ENCODE results near the gene SH3RF3. TPM values are rescaled to one million over a fixed set of nuclear protein-coding genes. Genes with fewer than 3 reads are reported as not detected.

Gene SH3RF3
- total RNA-seq, 1 donor from 2014 or later = 12.3 TPM

DNA sequence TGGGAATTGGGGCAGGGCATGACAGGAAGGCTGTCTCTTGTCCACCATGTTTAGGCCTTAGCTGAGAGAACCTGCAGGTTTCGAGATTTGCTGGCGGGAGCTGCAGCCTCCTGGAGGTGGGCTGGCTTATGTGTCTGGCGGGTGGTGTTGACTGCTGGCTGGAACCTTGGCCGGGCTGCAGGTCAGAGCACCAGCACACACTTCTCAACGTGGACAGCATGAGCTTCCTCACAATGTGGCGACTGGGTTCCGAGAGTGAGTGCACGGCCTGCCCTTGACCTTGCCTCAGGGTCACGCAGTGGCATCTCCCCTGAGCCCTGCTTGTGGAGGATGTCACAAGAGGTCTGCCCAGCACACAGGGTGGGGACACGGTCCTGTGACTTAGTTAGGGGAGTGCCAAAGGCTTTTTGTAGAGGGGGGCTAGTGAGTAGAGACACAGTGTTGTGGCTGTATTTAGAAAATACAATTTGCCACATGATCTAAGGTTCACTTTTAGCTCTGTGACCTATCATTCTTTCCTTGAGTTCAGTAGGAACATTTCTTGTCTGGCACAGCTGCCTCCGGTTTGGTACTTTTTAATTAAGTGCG is 350.0 kb downstream of the SH3RF3 start:
- no peak for DNase-seq

DNA sequence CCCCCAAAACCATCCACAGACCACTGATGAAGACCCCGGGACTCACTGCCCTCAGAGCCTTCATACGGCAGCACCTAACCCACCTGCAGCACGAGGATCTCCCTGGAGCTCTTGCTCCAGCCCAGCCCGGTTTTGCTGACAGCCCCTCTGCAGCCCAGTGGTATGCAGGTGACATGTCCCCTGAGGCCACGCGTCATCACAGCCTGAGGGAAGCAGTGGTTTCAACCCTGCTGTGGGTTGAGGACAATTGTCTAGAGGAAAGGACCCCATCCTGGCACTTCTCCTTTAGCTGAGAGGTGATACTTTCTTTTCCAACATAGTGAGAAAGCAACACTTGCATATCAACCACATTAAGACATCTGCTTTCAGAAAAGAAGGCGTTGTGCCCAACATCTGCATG is 350.8 kb downstream of the SH3RF3 start:
- no peak for DNase-seq

DNA sequence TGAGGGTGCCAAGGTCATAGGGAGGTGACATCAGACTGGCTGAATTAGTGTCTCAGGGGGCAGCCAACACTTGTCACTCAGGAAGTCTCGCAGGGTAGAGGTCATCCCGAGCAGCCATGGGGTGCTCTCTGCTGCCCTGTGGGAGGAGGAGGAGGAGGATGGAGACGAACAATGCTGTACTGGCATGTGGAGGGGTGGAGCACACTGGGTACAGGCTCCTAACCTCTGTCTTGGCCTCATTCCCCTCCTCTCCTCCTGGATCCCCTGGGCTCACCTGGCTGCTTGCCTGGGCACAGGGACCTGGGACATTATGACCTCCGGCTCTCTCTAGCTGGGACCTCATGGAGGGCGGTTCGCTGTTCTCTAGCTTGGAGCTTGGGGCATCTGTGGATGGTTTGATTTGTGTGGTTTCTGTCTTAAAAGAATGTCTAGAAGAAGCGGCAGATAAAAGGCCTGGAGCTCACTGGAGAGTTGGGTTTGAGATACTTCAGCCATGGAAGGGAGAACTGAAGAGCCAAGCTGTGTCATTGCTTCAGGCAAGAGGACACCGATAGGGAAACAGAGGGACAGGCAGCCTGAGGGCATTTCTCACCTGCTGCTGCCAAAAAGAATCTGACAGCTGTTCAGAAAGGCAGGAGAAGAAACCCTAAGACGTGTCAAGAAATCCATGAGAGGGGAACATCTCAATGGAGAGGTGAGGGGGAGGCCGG is 351.6 kb downstream of the SH3RF3 start:
- DNase-seq = no peak

DNA sequence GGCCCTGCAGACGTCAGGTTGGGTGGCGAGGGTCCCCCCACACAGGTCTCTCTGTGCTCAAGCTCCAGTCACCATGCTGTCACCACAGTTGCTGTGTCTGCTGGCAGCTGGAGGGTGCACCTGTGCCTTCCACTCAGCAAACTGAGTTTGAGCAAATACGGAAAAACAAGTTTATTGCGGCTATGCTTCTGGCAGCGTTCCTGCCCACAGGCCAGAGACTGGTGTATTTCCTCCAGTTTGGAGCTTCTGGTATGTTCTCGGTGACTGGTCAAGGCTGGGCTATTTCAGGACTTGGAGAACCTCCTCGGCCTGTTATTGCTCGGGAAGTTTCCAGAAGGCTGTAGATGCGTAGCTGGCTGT is 352.2 kb downstream of the SH3RF3 start:
- DNase-seq = no peak

DNA sequence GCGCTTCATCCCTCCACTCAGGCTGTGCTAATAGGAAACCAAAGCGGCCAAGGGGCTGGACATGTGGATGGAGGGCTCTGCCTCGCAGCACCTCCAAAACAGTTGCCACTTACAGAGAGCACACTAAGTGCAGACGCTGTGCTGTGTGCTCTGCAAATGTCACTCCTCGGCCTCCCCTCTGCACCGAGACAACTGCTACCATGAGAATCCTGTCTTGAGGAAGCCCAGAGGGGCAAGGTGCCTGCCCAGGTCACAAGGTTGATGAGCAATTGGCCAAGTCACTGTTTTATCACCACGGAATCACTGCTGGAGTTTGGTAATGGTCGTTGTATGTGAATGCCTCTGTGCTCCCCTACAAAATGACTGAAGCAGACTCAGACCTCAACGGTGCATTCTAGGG is 352.6 kb downstream of the SH3RF3 start:
- no peak for DNase-seq

DNA sequence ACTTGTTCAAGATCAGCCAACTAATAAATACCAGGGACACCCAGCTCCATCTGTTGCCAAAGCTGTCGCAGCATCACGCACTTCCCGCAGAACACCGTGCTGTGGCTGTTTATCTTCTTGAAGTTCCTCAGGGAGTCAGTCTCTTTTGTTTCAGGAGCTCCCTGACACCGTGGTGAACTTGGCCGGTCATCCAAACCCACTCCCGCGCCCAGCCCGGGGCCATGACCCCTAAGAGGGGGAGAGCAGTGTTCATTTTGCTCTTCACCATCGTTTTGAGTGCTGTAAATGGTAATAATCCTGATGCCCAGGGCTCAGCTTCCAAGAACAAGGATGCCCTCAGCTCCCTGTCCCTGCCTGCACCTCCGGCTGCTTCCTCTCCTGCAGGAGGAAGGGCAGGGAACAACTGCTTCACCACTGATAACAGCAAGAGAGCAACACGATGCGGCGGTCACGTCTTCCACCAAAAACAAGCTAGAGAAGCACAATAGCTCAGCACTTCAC is 353.4 kb downstream of the SH3RF3 start:
- no peak for DNase-seq

DNA sequence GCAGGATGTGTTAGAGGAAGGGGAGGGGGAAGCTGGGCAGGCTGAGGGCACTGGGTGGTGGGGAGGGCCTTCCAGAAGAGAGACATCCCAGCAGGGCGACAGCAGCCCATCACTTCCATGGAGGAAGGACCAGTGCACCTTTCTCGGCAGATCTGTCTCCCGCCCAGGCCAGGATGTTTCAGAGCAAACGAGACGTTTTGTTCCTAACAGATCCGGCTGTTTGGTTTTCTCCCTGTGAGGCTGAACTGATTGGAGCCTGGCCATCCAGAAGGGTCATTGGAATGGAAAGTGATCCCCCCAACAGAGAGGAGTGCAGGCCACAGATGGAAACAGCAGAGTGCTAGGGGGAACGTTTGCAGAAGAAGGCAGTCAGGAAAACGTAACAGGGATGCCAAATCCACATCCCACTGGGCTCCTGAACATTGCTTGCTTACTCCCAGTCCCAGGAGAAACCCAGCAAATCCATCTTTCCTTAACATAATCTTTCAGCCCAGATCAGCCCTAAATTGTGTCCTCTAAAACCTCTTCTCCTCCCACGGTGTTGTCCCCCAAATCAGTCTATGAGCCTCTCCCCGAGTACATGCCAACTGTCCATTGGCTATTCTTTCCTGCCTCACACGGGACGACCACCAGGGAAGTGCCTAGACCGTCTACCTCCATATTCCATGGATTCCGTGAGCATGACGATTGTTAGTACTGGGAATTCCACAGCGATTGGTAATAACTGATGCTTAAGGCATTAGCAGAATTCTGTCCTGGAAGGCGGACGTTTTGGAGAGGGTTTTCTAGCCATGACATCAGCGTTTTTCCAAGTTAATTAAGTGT is 357.9 kb downstream of the SH3RF3 start:
- no peak for DNase-seq

DNA sequence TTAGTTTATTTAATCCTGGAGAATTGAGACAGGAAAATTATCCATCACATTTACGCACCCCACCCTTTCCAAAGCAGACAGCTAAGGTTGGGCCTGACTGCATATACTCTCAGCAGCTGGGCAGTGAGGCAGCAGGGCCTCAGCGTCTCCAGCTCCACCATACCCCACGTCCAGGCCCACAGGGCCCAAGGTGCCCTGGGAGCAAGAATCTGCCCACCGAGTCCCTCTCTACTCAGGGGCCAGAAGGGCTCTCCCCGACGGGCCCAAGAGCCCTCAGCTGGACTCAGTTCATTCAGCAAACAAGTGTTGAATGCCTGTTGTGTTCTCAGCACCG is 358.5 kb downstream of the SH3RF3 start:
- no peak for DNase-seq

DNA sequence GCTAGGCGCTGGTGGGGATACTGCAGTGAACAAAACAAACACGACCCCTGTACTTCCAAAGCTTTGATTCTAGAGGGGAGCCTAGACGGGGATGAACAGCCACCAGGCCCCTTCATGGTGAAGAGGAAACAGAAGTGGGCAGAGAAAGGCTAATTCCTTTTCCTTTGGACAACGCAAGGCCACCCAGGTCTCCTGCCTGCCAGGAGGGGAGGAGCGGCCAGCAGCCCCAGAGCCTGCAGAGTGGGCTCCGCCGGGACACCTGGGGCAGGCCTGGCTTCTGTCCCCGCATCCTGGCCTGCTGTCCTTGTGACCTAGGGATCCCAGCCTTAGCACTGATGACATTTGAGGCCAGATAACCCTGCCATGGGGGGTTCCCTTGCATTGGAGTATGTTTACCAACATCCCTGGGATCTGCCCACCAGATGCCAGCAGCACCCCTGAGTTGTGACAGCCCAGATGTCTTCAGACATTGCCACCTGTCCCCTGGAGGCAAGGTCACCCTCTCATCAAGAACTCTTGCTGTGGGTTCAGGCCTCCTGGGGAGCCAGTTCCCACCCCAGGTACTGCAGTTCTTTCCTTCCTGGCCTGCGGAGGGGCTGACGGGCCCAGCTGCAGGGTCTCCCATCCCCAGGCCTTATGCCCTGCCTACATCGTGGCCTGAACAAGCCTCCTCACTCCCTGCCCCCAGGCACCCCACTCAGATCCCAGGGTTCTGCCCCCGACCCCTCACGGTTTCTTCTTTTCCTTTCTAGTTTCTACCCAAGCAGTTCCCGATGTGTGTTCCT is 359.1 kb downstream of the SH3RF3 start:
- DNase-seq = no peak

DNA sequence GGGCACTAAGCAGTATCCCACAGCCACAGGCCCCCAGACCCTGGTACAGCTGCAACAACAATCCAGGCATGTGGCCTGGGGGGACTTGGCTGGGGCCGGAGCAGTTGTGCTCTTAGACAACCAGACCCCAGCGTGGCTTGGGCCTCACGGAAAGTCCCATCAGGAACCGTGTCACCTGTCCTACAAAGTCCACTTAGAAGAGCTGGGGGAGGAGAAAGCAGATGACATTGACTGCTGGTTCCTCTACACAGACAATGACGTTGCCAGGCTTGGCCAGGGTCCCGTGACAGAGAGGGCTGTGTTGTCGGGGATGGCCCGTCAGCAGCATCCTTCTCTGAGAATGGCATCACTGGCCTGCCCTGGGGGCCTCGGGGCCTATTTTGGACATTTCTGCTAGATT is 360.3 kb downstream of the SH3RF3 start:
- DNase-seq = no peak

DNA sequence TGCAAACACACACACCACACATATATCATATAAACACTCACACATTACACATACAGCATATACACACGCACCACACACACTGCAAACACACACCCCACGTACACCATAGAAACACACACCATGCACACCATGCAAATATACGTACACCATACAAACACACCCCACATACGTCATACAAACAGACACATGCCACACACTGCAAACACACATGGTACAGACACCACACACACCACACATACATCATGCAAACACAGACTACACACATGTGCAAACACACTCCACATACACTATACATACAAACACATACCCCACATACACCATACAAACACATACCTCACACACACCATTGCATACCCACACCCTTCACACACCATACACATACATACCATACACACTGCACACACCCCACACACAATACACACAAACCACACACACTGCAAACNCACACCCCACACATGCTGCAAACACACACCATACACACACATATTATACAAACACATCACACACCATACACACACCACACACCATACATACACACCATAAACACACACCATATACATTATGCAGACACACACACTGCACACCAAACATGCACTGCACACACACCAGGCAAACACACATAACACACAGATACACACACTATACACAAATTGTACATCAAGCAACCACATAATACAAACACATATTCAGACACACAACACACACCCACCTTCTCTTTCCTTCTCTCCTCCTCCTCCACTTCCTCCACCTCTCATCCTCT is 364.4 kb downstream of the SH3RF3 start:
- no peak for DNase-seq

DNA sequence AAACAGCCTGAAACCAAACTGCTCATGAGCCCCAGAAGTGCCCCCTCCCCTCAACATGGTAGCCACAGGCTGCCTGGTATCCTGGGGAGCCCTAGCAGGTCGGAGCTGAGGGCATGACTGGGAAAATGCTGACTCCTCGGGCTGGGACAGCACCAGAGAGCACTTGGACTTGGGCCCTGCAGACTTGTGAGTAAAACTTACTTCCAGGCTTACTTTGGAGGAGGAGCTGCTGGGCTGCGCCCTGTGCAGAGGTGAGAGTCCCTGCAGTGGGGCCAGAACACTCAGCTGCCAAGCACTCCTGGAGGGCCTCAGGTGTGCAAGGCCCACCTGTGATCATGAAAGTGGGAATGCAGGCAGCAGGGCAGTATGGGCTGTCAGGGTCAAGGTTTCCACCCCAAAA is 365.3 kb downstream of the SH3RF3 start:
- no peak for DNase-seq

DNA sequence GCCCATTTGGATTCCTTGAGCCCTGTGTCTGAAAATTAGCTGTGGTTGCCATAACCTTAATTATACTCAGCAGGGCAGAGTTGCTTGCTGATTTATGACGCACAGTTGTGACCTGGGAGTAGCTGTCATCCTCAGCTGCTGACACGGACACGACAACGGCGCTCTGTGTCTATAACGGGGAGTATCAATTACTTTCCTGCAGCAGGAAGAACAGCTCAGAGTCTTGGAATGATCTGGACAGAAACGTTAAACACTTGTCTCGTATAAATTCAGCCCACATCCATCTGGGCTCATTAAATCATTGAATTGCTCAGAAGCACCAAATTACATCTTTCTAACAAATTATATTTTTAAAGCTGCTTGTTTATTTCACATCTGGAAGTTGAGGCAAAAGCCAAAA is 368.5 kb downstream of the SH3RF3 start:
- DNase-seq = no peak

DNA sequence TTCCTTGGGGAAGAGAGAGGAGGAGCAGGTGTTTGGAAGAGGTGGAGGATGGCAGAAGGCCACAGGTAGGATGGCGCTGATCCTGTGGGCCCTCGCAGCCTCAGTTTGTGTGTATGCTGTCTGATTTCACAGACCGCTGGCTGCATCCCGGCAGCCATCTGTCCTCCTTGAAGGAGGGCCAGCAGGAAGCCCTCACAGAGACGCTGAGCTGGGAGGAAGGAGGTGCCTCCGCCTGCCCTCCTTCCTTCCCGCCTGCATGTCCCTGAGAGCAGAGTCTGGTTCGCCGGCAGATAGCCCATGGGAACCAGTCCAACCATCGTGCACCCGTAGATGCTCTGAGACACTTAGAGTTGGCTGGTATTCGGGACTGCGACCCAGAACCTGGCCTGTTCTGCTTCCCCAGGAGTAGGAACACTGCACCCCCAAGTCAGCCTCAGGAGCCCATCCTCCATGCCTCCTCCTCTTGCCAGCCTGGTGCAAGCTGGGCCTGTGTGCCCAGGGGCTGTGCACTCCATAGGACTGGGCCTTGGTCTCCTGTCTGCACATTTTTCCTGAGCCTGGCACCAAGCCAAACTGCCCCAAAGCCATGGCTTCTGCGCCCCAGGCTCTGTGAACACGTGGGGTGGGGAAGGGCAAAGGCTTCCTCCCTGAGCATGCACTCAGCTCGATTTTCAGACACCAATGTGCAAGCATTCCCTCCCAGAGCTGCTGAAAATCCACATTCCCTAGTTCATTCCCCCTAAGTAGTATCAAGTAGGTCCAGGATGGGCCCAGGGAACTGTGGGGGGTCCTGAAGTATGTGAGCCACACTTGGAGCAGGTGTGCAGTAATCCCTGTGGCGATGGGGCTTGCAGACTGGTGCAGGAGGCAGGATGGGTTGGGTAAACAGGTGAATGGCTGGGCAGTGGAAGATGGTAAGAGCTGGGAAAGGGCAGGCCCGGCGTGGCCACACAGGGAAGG is 369.2 kb downstream of the SH3RF3 start:
- peak; percentile 24 for DNase-seq

DNA sequence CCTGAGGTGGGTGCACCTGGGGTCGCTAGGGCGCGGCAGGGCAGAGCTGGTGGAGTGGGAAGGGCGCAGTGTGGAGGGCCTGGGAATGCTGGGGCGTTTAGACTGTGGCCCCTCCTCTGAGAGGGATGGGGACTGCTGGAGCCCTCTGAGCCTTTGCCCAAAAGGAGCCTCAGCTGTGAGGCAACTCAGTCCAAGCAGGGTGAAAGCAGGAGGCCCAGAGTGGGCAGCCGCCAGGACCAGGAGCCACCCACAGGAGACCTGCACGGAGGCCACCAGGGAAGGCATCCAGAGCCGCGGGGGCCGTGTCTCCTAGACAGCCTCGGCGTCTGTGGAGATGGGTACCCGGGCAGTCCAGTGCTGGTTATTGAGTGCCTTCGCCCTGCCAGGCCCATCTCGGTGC is 369.9 kb downstream of the SH3RF3 start:
- DNase-seq = no peak

DNA sequence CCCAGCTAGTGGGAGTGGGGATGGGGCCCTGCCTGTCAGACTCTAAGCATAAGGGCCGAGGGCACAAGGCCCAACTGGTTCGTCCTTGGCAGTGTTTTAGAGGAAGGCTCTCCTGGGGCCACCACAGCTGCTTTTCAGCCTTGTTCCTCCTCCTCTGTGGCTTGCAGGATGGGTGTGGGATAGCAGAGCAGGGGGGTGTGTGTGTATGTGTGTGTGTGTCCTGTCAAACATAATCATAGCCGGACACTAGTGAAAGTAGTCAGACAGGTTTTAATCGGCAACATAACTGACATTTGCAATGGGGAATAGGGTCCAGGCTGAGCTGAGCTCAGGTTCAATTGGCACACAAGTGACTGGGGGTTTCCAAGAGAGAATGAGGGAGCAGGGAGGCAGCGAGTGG is 370.6 kb downstream of the SH3RF3 start:
- DNase-seq = no peak

DNA sequence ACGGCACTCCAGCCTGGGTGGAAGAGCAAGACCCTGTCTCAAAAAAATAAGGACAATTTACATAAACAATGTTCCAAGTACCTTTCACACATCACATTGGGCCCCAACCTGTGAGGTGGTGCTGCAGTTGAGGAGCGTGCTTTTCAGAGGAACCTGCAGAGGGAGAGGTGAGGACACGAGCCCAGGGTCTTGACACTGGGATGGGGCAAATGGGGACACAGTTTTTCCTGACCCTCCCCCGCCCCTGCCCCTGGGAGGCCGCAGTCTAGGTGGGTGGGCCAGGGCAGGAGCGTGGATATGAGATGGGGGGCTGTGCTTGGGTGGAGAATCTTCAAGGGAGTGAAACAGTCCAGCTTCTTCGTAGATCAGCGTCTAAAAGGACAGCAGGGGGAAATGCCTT is 371.9 kb downstream of the SH3RF3 start:
- DNase-seq = no peak

DNA sequence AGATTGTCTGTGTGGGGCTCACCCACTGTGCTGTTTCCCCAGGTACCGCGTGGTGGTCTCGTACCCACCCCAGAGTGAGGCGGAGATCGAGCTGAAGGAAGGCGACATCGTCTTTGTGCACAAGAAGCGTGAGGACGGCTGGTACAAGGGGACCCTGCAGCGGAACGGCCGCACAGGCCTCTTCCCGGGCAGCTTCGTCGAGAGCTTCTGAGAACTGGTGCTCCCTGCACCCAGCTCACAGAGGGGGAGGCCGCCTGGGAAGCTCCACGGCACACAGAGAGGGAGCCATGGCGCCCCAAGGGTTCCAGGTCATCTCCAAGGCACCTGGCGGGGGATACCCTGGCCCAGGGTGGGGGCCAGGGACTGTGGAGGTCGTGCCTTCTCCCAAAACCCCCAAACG is 372.5 kb downstream of the SH3RF3 start:
- DNase-seq = no peak

DNA sequence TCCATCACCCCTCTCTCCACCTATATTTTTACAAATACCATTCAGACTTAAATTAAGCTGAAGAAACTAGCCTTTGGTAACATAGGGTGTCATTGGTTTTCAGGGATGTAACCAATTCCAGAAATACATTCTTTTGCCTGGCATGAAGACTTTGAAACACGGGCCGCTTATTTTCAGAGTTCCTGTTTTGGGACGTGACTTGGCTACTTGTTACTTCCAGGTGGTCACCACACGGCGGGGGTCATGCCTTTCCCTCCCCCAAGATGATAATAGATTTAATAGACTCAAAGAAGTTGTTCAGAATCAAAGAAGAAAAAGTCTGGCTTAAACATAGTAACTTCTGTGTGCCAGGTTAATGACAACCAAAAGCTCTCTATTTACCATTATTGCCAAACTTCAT is 374.2 kb downstream of the SH3RF3 start:
- DNase-seq = no peak

DNA sequence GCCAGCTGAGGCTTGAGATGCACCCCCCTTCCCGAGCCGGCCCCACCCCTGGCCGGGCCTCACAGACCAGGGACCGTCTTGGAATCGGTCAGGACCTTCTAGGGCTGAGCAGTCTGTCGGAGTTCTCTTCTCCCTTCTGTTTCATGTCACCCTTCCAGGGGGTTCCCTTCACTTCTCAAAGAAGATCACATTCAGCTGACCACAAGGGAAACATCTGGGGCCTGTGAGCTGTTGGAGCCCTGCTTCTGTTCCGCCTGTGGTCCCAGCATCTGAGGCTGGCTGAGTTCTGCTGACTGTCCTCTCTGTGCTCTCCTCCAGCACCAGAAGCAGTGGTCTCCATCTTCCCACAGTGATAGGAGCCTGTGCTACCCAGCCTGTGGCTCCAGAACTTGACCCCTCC is 378.2 kb downstream of the SH3RF3 start:
- no peak for DNase-seq

DNA sequence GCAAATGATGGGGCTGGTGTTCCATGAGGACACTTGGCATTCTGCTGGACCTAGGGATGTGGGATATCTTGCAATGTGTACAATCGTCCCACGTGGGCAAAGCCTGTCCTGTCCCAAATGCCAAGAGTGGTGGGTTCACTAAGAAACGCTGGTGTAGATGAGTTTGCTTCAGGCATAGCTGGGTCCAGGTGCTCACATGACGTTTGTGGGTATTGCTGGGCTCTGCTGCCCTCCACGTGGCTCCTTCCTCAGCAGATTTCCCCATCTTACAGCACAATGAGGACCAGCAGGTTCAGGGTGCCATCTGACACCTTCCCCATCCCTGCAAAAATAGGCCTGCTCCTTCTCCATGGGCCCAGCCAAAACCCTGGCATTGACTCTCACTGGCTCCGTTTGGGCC is 378.8 kb downstream of the SH3RF3 start:
- DNase-seq = no peak

All from occipital lobe (tissue), 2 donors.